Measurements from ENCODE around the gene PTK6. TPM values are rescaled to one million over a fixed set of nuclear protein-coding genes. Genes with fewer than 3 reads are reported as not detected.

Gene PTK6
- total and polyA plus RNA-seq, 2 of the 13 experiments (the other 11 are each of a cell fraction or from before 2014, with no cell fraction given): 0.08 TPM; not detected in 1

GRCh38 chr20:63520934-63521601, 16.1 kb downstream of the PTK6 start (continued):
- TF ChIP-seq E2F5 (CRISPR knock-in tag; conservative IDR thresholded peaks at IDR 0.05) (no peak), MED8 (CRISPR knock-in tag; IDR thresholded peaks at IDR 0.05; ENCODE audit: insufficient replicate concordance) (peak; percentile 28), MAFK (conservative IDR thresholded peaks at IDR 0.05 in 1 of 2, IDR thresholded peaks at IDR 0.05 in 1 of 2; ENCODE audit: low read length in 2 of 2) (no peak), ZNF138 (CRISPR knock-in tag; IDR thresholded peaks at IDR 0.05; ENCODE audit: low read depth) (no peak), ZNF768 (CRISPR knock-in tag; IDR thresholded peaks at IDR 0.05) (peak; percentile 62; the same call in 1 of the 2 replicates), CENPX (CRISPR knock-in tag; IDR thresholded peaks at IDR 0.05) (no peak), SALL2 (CRISPR knock-in tag; IDR thresholded peaks at IDR 0.05) (no peak), PATZ1 (CRISPR knock-in tag; IDR thresholded peaks at IDR 0.05) (peak; percentile 9; the same call in 1 of the 2 replicates), FOXK1 (CRISPR knock-in tag; IDR thresholded peaks at IDR 0.05; ENCODE audit: borderline replicate concordance, low read depth) (no peak), RARG (CRISPR knock-in tag; IDR thresholded peaks at IDR 0.05; ENCODE audit: low read depth) (no peak), U2AF2 (IDR thresholded peaks at IDR 0.05; ENCODE audit: low read depth, low read length) (no peak), POLR2AphosphoS2 (IDR thresholded peaks at IDR 0.05; ENCODE audit: low read depth, low read length) (no peak), ZNF543 (CRISPR knock-in tag; IDR thresholded peaks at IDR 0.05) (0 out of 2 replicates have a peak, but pooled peaks have one; percentile 33), ZSCAN20 (CRISPR knock-in tag; IDR thresholded peaks at IDR 0.05; ENCODE audit: borderline replicate concordance) (no peak), YY1 (IDR thresholded peaks at IDR 0.05; ENCODE audit: insufficient read depth, insufficient replicate concordance, low read depth, low read length) (peak; percentile 7), ZNF652 (CRISPR knock-in tag; IDR thresholded peaks at IDR 0.05; ENCODE audit: borderline replicate concordance, low read depth) (no peak), SP5 (CRISPR knock-in tag; IDR thresholded peaks at IDR 0.05; ENCODE audit: borderline replicate concordance, low read depth) (no peak; the same call in 1 of the 2 replicates), ZMYM2 (CRISPR knock-in tag; IDR thresholded peaks at IDR 0.05) (no peak), ZNF687 (CRISPR knock-in tag; IDR thresholded peaks at IDR 0.05) (peak; percentile 43; the same call in 1 of the 2 replicates), YEATS4 (CRISPR knock-in tag; IDR thresholded peaks at IDR 0.05; ENCODE audit: borderline replicate concordance) (peak; percentile 38; the same call in 1 of the 2 replicates), ZBTB37 (CRISPR knock-in tag; IDR thresholded peaks at IDR 0.05) (no peak), ZNF776 (CRISPR knock-in tag; IDR thresholded peaks at IDR 0.05) (0 out of 2 replicates have a peak, but pooled peaks have one; percentile 33)

Measured in HepG2 (cell line).